Measurements from ENCODE around the gene ALKBH3.

- TF ChIP-seq GLIS3 (CRISPR knock-in tag; IDR thresholded peaks at IDR 0.05) (no peak), ZFP30 (CRISPR knock-in tag; IDR thresholded peaks at IDR 0.05) (no peak), CSDC2 (CRISPR knock-in tag; IDR thresholded peaks at IDR 0.05) (no peak), PATZ1 (CRISPR knock-in tag; IDR thresholded peaks at IDR 0.05; ENCODE audit: borderline replicate concordance) (no peak), OSR1 (CRISPR knock-in tag; IDR thresholded peaks at IDR 0.05) (no peak), RARB (CRISPR knock-in tag; IDR thresholded peaks at IDR 0.05) (no peak), ISL1 (CRISPR knock-in tag; IDR thresholded peaks at IDR 0.05) (peak; percentile 64)
Measured at GRCh38 chr11:43920598-43921419, 40.2 kb downstream of the ALKBH3 start.

Data from SK-N-SH treated with all-trans-retinoic acid at 6 μM for 48 hours (cell line).